Activated effector memory CD4-positive, alpha-beta T cell treated with anti-CD3 and anti-CD28 coated beads, Interleukin-2, amount 50 U/mL, for 16 hours (primary cell): ENCODE results near the gene MAGI1.

Experiments
- DNase-seq: peaks from one replicate; pipeline ENCODE4 v3.0.0-alpha.2; 2020

The MAGI1 gene

GRCh38 chr3:65328148-65328547 lies 710.6 kb downstream of the MAGI1 start:
- no peak for DNase-seq

GRCh38 chr3:65326574-65326973 lies 712.1 kb downstream of the MAGI1 start:
- DNase-seq, result no peak

- DNase-seq, result no peak
Measured at GRCh38 chr3:65322910-65323309, 715.8 kb downstream of the MAGI1 start.

- no peak for DNase-seq
Measured at GRCh38 chr3:65318231-65318630, 720.5 kb downstream of the MAGI1 start.

- DNase-seq, result no peak
Measured at GRCh38 chr3:65314916-65315315, 723.8 kb downstream of the MAGI1 start.

DNA sequence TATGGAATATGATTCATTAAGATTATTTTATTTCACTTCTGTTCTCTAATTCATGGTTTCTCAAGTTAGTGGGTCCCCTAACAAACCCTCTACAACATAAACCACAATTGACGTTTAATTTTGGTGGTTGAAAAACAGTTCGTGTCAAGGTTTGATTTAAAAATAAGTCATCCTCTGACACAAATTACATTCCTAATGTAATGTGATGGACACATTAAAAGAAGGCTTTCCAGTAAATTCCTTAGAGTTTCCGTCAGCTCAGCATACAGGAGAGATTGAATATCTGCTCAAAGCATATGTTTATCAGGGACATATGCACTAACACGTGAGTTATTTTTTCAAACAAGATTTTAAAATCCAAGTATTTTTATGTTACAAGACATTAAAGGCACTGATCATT lies 724.4 kb downstream of the MAGI1 start:
- DNase-seq, result no peak

- no peak for DNase-seq
Measured at GRCh38 chr3:65313666-65314065, 725.1 kb downstream of the MAGI1 start.

DNA sequence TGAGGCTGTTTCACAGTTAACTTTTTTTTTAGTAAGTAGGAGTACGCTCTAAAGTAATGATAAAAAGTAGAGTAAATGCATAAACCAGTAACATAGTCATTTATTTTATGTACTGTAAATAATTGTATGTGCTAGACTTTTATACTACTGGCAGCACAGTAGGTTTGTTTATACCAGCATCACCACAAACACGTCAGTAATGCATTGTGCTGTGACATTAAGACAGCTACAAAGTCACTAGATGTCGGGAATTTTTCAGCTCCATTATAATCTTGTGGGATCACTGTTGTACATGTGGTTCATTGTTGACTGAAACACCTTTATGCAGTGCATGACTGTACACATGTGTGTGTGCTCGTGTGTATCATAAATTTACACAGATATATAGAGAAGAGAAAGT lies 732.9 kb downstream of the MAGI1 start:
- DNase-seq, result no peak
